ENCODE measurements around the gene KCNMB4. TPM values are rescaled to one million over a fixed set of nuclear protein-coding genes. Genes with fewer than 3 reads are reported as not detected.

The KCNMB4 gene
- total RNA-seq, 4 donors from 2014 or later = 0.18 to 1.9 (median 1.2) TPM; not detected in 1

- DNase-seq = no peak
- no peaks in the 10 kb centered on the region for H3K36me3 ChIP-seq
- H3K9me3 ChIP-seq = no peaks in the 10 kb centered on the region
- TF ChIP-seq CTCF (IDR thresholded peaks at IDR 0.05) (no peak), POLR2A (IDR thresholded peaks at IDR 0.05) (no peak)
- no peak overlapping the region for H3K27ac ChIP-seq
- WGBS, 2 donors = 33 to 36% methylated on average over 1 of the region's 1 CpG
- no peak overlapping the region for H3K4me3 ChIP-seq
- H3K27me3 ChIP-seq = no peaks in the 10 kb centered on the region
- no peaks in the 10 kb centered on the region for H3K4me1 ChIP-seq
- intact Hi-C loops (cut with DNase I) = no loop called here
These were observed 49.9 kb downstream of the KCNMB4 start for GRCh38 chr12:70415987-70416386.

- 96% methylated on average over 3 of the region's 3 CpGs for WGBS, 2 donors
- Histone ChIP-seq H3K27me3 (no peaks in the 10 kb centered on the region), H3K36me3 (no peaks in the 10 kb centered on the region), H3K4me1 (no peaks in the 10 kb centered on the region), H3K9me3 (no peaks in the 10 kb centered on the region), H3K4me3 (no peak overlapping the region), H3K27ac (no peak overlapping the region)
- DNase-seq = no peak
- intact Hi-C loops (cut with DNase I) = no loop called here
- TF ChIP-seq CTCF (IDR thresholded peaks at IDR 0.05) = no peak
- TF ChIP-seq POLR2A (IDR thresholded peaks at IDR 0.05) = no peak
These were observed 51.0 kb downstream of the KCNMB4 start for GRCh38 chr12:70417121-70417520.

- Histone ChIP-seq H3K27ac (no peak overlapping the region), H3K36me3 (no peaks in the 10 kb centered on the region), H3K4me1 (no peaks in the 10 kb centered on the region), H3K4me3 (no peak overlapping the region), H3K9me3 (no peaks in the 10 kb centered on the region), H3K27me3 (no peaks in the 10 kb centered on the region)
- intact Hi-C loops (cut with DNase I) = no loop called here
- TF ChIP-seq POLR2A (IDR thresholded peaks at IDR 0.05) (no peak), CTCF (IDR thresholded peaks at IDR 0.05) (no peak)
- WGBS, 2 donors = 60 to 71% methylated on average over 3 of the region's 3 CpGs
- DNase-seq = no peak
These were observed 52.0 kb downstream of the KCNMB4 start for GRCh38 chr12:70418101-70418500.

DNA sequence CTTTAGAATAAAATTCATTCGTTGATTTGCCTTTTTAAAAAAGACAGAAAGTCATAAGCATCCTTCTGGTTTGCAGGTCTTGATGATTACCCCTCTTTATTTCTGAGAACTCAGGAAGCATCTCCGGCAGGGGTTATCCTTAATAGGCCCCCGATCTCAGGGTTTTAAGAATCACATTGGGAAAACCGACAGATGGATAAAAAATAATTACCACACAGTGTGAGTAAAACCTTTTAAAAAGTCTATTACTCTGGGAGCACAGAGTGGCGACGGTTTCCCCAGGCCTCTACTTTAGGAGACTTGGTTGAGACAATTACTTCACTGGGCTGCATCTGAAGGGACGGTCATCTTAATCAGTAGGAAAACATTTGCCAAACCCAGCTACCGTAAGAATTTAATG lies 56.5 kb downstream of the KCNMB4 start:
- TF ChIP-seq POLR2A (IDR thresholded peaks at IDR 0.05) (no peak), CTCF (IDR thresholded peaks at IDR 0.05) (no peak)
- Histone ChIP-seq H3K36me3 (no peaks in the 10 kb centered on the region), H3K27ac (no peak overlapping the region), H3K4me3 (no peak overlapping the region), H3K27me3 (no peaks in the 10 kb centered on the region), H3K9me3 (no peaks in the 10 kb centered on the region), H3K4me1 (no peaks in the 10 kb centered on the region)
- 89 to 90% methylated on average over 8 of the region's 8 CpGs for WGBS, 2 donors
- no peak for DNase-seq
- intact Hi-C loops (cut with DNase I) = no loop called here

- no peaks in the 10 kb centered on the region for H3K4me1 ChIP-seq
- H3K4me3 ChIP-seq = no peak overlapping the region
- no peaks in the 10 kb centered on the region for H3K27me3 ChIP-seq
- TF ChIP-seq CTCF (IDR thresholded peaks at IDR 0.05) = no peak
- no peak for TF ChIP-seq POLR2A (IDR thresholded peaks at IDR 0.05)
- no peaks in the 10 kb centered on the region for H3K9me3 ChIP-seq
- no peak for DNase-seq
- intact Hi-C loops (cut with DNase I) = no loop called here
- no peak overlapping the region for H3K27ac ChIP-seq
- 50 to 53% methylated on average over 1 of the region's 1 CpG for WGBS, 2 donors
- no peaks in the 10 kb centered on the region for H3K36me3 ChIP-seq
These were observed 60.5 kb downstream of the KCNMB4 start for GRCh38 chr12:70426620-70427019.
